ENCODE data around the gene SUCO. TPM values are rescaled to one million over a fixed set of nuclear protein-coding genes. Genes with fewer than 3 reads are reported as not detected.

Gene SUCO
- total and polyA plus RNA-seq, 2 of the 8 experiments (the other 6 are each of a cell fraction or from before 2014, with no cell fraction given): 8.3 to 35.8 TPM

DNA sequence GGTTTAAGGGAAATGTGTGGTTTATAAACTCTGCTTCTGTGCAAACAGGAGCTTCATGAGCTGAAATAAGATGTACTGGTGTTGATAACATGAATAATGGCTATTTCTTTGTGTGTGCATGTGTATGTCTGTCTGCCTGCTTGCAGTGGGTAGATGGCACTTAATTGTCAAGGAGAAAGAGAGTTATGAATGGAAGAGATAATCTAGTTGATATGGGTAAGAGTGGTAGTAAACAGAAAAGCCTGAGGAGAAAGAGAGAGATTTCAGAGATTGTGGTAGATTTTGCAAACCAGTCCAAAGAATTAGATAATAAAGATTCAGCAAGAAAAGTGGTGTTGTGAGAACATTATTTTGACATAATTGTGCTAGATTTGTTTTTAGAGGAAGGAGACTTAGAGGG, 7.7 kb downstream of the SUCO start (continued):
- TF ChIP-seq, protein P1, sequence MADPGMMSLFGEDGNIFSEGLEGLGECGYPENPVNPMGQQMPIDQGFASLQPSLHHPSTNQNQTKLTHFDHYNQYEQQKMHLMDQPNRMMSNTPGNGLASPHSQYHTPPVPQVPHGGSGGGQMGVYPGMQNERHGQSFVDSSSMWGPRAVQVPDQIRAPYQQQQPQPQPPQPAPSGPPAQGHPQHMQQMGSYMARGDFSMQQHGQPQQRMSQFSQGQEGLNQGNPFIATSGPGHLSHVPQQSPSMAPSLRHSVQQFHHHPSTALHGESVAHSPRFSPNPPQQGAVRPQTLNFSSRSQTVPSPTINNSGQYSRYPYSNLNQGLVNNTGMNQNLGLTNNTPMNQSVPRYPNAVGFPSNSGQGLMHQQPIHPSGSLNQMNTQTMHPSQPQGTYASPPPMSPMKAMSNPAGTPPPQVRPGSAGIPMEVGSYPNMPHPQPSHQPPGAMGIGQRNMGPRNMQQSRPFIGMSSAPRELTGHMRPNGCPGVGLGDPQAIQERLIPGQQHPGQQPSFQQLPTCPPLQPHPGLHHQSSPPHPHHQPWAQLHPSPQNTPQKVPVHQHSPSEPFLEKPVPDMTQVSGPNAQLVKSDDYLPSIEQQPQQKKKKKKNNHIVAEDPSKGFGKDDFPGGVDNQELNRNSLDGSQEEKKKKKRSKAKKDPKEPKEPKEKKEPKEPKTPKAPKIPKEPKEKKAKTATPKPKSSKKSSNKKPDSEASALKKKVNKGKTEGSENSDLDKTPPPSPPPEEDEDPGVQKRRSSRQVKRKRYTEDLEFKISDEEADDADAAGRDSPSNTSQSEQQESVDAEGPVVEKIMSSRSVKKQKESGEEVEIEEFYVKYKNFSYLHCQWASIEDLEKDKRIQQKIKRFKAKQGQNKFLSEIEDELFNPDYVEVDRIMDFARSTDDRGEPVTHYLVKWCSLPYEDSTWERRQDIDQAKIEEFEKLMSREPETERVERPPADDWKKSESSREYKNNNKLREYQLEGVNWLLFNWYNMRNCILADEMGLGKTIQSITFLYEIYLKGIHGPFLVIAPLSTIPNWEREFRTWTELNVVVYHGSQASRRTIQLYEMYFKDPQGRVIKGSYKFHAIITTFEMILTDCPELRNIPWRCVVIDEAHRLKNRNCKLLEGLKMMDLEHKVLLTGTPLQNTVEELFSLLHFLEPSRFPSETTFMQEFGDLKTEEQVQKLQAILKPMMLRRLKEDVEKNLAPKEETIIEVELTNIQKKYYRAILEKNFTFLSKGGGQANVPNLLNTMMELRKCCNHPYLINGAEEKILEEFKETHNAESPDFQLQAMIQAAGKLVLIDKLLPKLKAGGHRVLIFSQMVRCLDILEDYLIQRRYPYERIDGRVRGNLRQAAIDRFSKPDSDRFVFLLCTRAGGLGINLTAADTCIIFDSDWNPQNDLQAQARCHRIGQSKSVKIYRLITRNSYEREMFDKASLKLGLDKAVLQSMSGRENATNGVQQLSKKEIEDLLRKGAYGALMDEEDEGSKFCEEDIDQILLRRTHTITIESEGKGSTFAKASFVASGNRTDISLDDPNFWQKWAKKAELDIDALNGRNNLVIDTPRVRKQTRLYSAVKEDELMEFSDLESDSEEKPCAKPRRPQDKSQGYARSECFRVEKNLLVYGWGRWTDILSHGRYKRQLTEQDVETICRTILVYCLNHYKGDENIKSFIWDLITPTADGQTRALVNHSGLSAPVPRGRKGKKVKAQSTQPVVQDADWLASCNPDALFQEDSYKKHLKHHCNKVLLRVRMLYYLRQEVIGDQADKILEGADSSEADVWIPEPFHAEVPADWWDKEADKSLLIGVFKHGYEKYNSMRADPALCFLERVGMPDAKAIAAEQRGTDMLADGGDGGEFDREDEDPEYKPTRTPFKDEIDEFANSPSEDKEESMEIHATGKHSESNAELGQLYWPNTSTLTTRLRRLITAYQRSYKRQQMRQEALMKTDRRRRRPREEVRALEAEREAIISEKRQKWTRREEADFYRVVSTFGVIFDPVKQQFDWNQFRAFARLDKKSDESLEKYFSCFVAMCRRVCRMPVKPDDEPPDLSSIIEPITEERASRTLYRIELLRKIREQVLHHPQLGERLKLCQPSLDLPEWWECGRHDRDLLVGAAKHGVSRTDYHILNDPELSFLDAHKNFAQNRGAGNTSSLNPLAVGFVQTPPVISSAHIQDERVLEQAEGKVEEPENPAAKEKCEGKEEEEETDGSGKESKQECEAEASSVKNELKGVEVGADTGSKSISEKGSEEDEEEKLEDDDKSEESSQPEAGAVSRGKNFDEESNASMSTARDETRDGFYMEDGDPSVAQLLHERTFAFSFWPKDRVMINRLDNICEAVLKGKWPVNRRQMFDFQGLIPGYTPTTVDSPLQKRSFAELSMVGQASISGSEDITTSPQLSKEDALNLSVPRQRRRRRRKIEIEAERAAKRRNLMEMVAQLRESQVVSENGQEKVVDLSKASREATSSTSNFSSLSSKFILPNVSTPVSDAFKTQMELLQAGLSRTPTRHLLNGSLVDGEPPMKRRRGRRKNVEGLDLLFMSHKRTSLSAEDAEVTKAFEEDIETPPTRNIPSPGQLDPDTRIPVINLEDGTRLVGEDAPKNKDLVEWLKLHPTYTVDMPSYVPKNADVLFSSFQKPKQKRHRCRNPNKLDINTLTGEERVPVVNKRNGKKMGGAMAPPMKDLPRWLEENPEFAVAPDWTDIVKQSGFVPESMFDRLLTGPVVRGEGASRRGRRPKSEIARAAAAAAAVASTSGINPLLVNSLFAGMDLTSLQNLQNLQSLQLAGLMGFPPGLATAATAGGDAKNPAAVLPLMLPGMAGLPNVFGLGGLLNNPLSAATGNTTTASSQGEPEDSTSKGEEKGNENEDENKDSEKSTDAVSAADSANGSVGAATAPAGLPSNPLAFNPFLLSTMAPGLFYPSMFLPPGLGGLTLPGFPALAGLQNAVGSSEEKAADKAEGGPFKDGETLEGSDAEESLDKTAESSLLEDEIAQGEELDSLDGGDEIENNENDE (IDR thresholded peaks at IDR 0.05; ENCODE audit: insufficient replicate concordance, low read length): no peak
- TF ChIP-seq SUZ12 (IDR thresholded peaks at IDR 0.05; ENCODE audit: low read length): no peak
- no peak for TF ChIP-seq EZH2 (IDR thresholded peaks at IDR 0.05; ENCODE audit: low read depth, low read length, severe bottlenecking)
- no peak for TF ChIP-seq CBX5 (IDR thresholded peaks at IDR 0.05; ENCODE audit: low read depth, low read length)
- TF ChIP-seq RFX5 (IDR thresholded peaks at IDR 0.05; ENCODE audit: borderline replicate concordance, low read depth, low read length): no peak
- TF ChIP-seq KDM5A (IDR thresholded peaks at IDR 0.05; ENCODE audit: low read length): no peak
- TF ChIP-seq, protein P2, sequence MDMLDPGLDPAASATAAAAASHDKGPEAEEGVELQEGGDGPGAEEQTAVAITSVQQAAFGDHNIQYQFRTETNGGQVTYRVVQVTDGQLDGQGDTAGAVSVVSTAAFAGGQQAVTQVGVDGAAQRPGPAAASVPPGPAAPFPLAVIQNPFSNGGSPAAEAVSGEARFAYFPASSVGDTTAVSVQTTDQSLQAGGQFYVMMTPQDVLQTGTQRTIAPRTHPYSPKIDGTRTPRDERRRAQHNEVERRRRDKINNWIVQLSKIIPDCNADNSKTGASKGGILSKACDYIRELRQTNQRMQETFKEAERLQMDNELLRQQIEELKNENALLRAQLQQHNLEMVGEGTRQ (IDR thresholded peaks at IDR 0.05; ENCODE audit: low read length): no peak
- TF ChIP-seq BCL11A (IDR thresholded peaks at IDR 0.05; ENCODE audit: low read depth in 2 of 2, low read length in 2 of 2): no peak
- TF ChIP-seq SAP30 (IDR thresholded peaks at IDR 0.05; ENCODE audit: insufficient read depth, insufficient replicate concordance, low read length): no peak
